SK-N-SH (cell line): ENCODE data around the gene CFTR. TPM values are rescaled to one million over a fixed set of nuclear protein-coding genes. Genes with fewer than 3 reads are reported as not detected.

Experiments
- CTCF ChIA-PET: fragments of 300-600, 350-600 bp; formaldehyde crosslinking; extraction: SDS; loops from one replicate; lab custom pipeline; 2021; lab: Yijun Ruan, JAX
- POLR2A ChIA-PET: fragments of 350-600 bp; sonication (Branson Sonifier 250); formaldehyde crosslinking; extraction: SDS; loops from one replicate; lab custom pipeline; 2020; ENCODE audit warnings: antibody characterized with exemption, inconsistent platforms; lab: Yijun Ruan, JAX
- DNase-seq: peaks from one replicate; pipeline ENCODE4 v3.0.0; 2012
- H2AFZ ChIP-seq: fragments of 200-600 bp; sonication (generic); 2 replicates; pipeline ENCODE4 v1.8.1; 2016; ENCODE audit warnings: antibody characterized with exemption, mild to moderate bottlenecking, low read depth
- H3F3A ChIP-seq: fragments of 200-600 bp; sonication (generic); replicated peaks from 2 replicates; pipeline ENCODE3; 2016; ENCODE audit warnings: antibody characterized with exemption, mild to moderate bottlenecking; ENCODE audit not compliant: insufficient read depth
- H3K27ac ChIP-seq, 2 experiments: fragments of 200-500 bp in 1 of 2; fragments of 200-600 bp in 1 of 2; sonication (Bioruptor generic) in 1 of 2; sonication (generic), shearing (Covaris generic) in 1 of 2; 2 replicates each; pipeline versions ENCODE4 v1.5.1 to v1.6.1; 2014 to 2016; ENCODE audit warnings: low read depth in 2 of 2, inconsistent platforms in 1 of 2, low read length in 1 of 2, mild to moderate bottlenecking in 1 of 2, mixed read lengths in 1 of 2
- H3K27me3 ChIP-seq: fragments of 200-600 bp; sonication (generic), shearing (Covaris generic); 2 replicates; pipeline ENCODE4 v1.6.1; 2016; ENCODE audit warnings: mixed run types; ENCODE audit not compliant: insufficient read depth
- H3K36me3 ChIP-seq, 2 experiments: fragments of 200-500 bp in 1 of 2; fragments of 200-600 bp in 1 of 2; sonication (Bioruptor generic) in 1 of 2; sonication (generic) in 1 of 2; replicated peaks in 1 of 2; 2 replicates each; pipeline versions ENCODE3 to v1.5.1; 2014 to 2016; ENCODE audit warnings: low read length in 1 of 2, mild to moderate bottlenecking in 1 of 2; ENCODE audit not compliant: insufficient read depth in 2 of 2, control insufficient read depth in 1 of 2
- H3K4me1 ChIP-seq, 2 experiments: fragments of 200-500 bp in 1 of 2; fragments of 200-600 bp in 1 of 2; sonication (Bioruptor generic) in 1 of 2; sonication (generic), shearing (Covaris generic) in 1 of 2; 2 replicates each; pipeline versions ENCODE4 v1.5.1 to v1.6.1; 2014 to 2016; ENCODE audit warnings: low read depth in 1 of 2, low read length in 1 of 2, mixed run types in 1 of 2; ENCODE audit not compliant: insufficient read depth in 2 of 2, control insufficient read depth in 1 of 2
- H3K4me2 ChIP-seq: fragments of 200-600 bp; sonication (generic), shearing (Covaris generic); 2 replicates; pipeline ENCODE4 v1.6.1; 2017; ENCODE audit warnings: mixed run types
- H3K4me3 ChIP-seq, 2 experiments: fragments of 200-500 bp in 1 of 2; fragments of 200-600 bp in 1 of 2; sonication (Bioruptor generic) in 1 of 2; sonication (generic), shearing (Covaris generic) in 1 of 2; 2 replicates each; pipeline versions ENCODE4 v1.5.1 to v1.8.1; 2014 to 2016; ENCODE audit warnings: low read depth in 2 of 2, inconsistent platforms in 1 of 2, low read length in 1 of 2, mild to moderate bottlenecking in 1 of 2, mixed read lengths in 1 of 2, moderate library complexity in 1 of 2
- H3K79me2 ChIP-seq: fragments of 200-600 bp; sonication (generic); 2 replicates; pipeline ENCODE4 v1.8.1; 2017; ENCODE audit warnings: mild to moderate bottlenecking; ENCODE audit not compliant: insufficient read depth
- H3K9ac ChIP-seq: fragments of 200-600 bp; sonication (generic); 2 replicates; pipeline ENCODE4 v1.6.1; 2017; ENCODE audit warnings: mixed run types
- H3K9me2 ChIP-seq: fragments of 200-600 bp; sonication (generic); 2 replicates; pipeline ENCODE4 v1.6.1; 2017; ENCODE audit warnings: mixed run types
- H3K9me3 ChIP-seq: fragments of 200-600 bp; sonication (generic); 2 replicates; pipeline ENCODE4 v1.6.1; 2017; ENCODE audit warnings: mixed run types, mild to moderate bottlenecking, moderate library complexity
- H4K20me1 ChIP-seq: fragments of 200-600 bp; sonication (generic); 2 replicates; pipeline ENCODE4 v1.6.1; 2017; ENCODE audit warnings: mild to moderate bottlenecking, mixed run types; ENCODE audit not compliant: insufficient read depth
- EP300 ChIP-seq, 2 experiments: IDR thresholded peaks; 2 replicates each; pipeline versions ENCODE4 v1.4.0 to v1.6.1; 2012; ENCODE audit warnings: borderline replicate concordance in 1 of 2, low read depth in 1 of 2, low read length in 1 of 2
- EZH2phosphoT487 ChIP-seq: fragments of 200-600 bp; sonication (generic); IDR thresholded peaks from 2 replicates; pipeline ENCODE4 v1.6.1; 2017; ENCODE audit warnings: low read depth, mixed run types, mild to moderate bottlenecking, antibody characterized with exemption, moderate library complexity, borderline replicate concordance
- FOSL2 ChIP-seq: IDR thresholded peaks from 2 replicates; pipeline ENCODE4 v1.4.0; 2012; ENCODE audit warnings: low read depth, mild to moderate bottlenecking, moderate library complexity, borderline replicate concordance
- GABPA ChIP-seq: IDR thresholded peaks from 2 replicates; pipeline ENCODE4 v1.4.0; 2012; ENCODE audit warnings: low read depth, mild to moderate bottlenecking
- IRF3 ChIP-seq: fragments of 150-350 bp; IDR thresholded peaks from 2 replicates; pipeline ENCODE4 v1.6.1; 2016; ENCODE audit warnings: mild to moderate bottlenecking, low read depth, low read length
- MAX ChIP-seq: IDR thresholded peaks from 2 replicates; pipeline ENCODE4 v1.4.0; 2012; ENCODE audit warnings: low read depth
- MXI1 ChIP-seq: IDR thresholded peaks from 2 replicates; pipeline ENCODE4 v1.6.1; 2012; ENCODE audit warnings: mild to moderate bottlenecking, low read depth, low read length, improper control_type of control experiment
- NRF1 ChIP-seq: IDR thresholded peaks from 2 replicates; pipeline ENCODE4 v1.6.1; 2012; ENCODE audit warnings: low read depth, mild to moderate bottlenecking, low read length
- RCOR1 ChIP-seq: fragments of 150-350 bp; IDR thresholded peaks from 2 replicates; pipeline ENCODE4 v1.6.1; 2017; ENCODE audit warnings: antibody characterized with exemption, low read length
- REST ChIP-seq: IDR thresholded peaks from 2 replicates; pipeline ENCODE4 v1.6.1; 2012; ENCODE audit warnings: mild to moderate bottlenecking, low read depth, low read length, moderate library complexity
- RXRA ChIP-seq: IDR thresholded peaks from 2 replicates; pipeline ENCODE4 v1.4.0; 2012; ENCODE audit warnings: low read depth, mild to moderate bottlenecking, borderline replicate concordance
- SIN3A ChIP-seq: IDR thresholded peaks from 2 replicates; pipeline ENCODE4 v1.6.1; 2012; ENCODE audit warnings: low read depth, mild to moderate bottlenecking, low read length, moderate library complexity, borderline replicate concordance
- SMC3 ChIP-seq: IDR thresholded peaks from 2 replicates; pipeline ENCODE4 v1.6.1; 2012; ENCODE audit warnings: low read depth, low read length, improper control_type of control experiment
- TAF1 ChIP-seq: IDR thresholded peaks from 2 replicates; pipeline ENCODE4 v1.6.1; 2012; ENCODE audit warnings: low read depth, mild to moderate bottlenecking, low read length, moderate library complexity, borderline replicate concordance
- TCF12 ChIP-seq: IDR thresholded peaks from 2 replicates; pipeline ENCODE4 v1.4.0; 2012
- USF2 ChIP-seq: fragments of 150-350 bp; IDR thresholded peaks from 2 replicates; pipeline ENCODE4 v1.6.1; 2017; ENCODE audit warnings: antibody characterized with exemption, low read length, low read depth, borderline replicate concordance
- YY1 ChIP-seq: IDR thresholded peaks from 2 replicates; pipeline ENCODE4 v1.4.0; 2012; ENCODE audit warnings: low read depth, mild to moderate bottlenecking
- ZBTB33 ChIP-seq: IDR thresholded peaks from 2 replicates; pipeline ENCODE4 v1.4.0; 2012; ENCODE audit warnings: low read depth, borderline replicate concordance
- WGBS: methylation state at CpG from one replicate; pipeline ENCODE4 v1.1.6; 2017; ENCODE audit warnings: low lambda C conversion rate; 5-methylcytosine and 5-hydroxymethylcytosine counted together
- polyA plus RNA-seq, 3 experiments: library from polyadenylated mRNA; depleted of rRNA; stranded (reverse); fragments of >200 nt; gene quantifications; 2 replicates each; pipeline ENCODE4 v1.2.3, GENCODE V29; 2012

The CFTR gene
- polyA plus RNA-seq, 1 of the 3 experiments (the other 2 are of a cell fraction), result not detected

GRCh38 chr7:117531595-117532244 lies 51.9 kb downstream of the CFTR start:
- H3K9me3 ChIP-seq, result no peaks in the 10 kb centered on the region
- no peak overlapping the region for H2AFZ ChIP-seq
- H3K9ac ChIP-seq, result no peak overlapping the region
- no peaks in the 10 kb centered on the region for H3F3A ChIP-seq
- no peak for DNase-seq
- no peak overlapping the region for H3K4me2 ChIP-seq
- H3K27ac ChIP-seq, result no peak overlapping the region
- H3K36me3 ChIP-seq, result no peaks in the 10 kb centered on the region
- POLR2A ChIA-PET, result no interaction called here
- 13% methylated on average over 3 of the region's 3 CpGs for WGBS
- no peak overlapping the region for H3K4me3 ChIP-seq
- no peaks in the 10 kb centered on the region for H3K4me1 ChIP-seq
- H3K9me2 ChIP-seq, result no peaks in the 10 kb centered on the region
- no peaks in the 10 kb centered on the region for H3K27me3 ChIP-seq
- TF ChIP-seq IRF3 (no peak), GABPA (no peak), TAF1 (no peak)
- H4K20me1 ChIP-seq, result no peaks in the 10 kb centered on the region
- no peaks in the 10 kb centered on the region for H3K79me2 ChIP-seq
- CTCF ChIA-PET, result interaction anchor here (1.4 kb wide), 1 partner anchor 14 kb away, joined by 3 read pairs; no protein-coding TSS in a partner anchor

GRCh38 chr7:117538053-117538452 lies 58.2 kb downstream of the CFTR start:
- DNase-seq, result no peak
- no peaks in the 10 kb centered on the region for H4K20me1 ChIP-seq
- WGBS, result 7% methylated on average over 2 of the region's 2 CpGs
- H3K36me3 ChIP-seq, result no peaks in the 10 kb centered on the region
- H3K9me3 ChIP-seq, result no peaks in the 10 kb centered on the region
- no peaks in the 10 kb centered on the region for H3K79me2 ChIP-seq
- no peaks in the 10 kb centered on the region for H3F3A ChIP-seq
- no peaks in the 10 kb centered on the region for H3K4me1 ChIP-seq
- no peak overlapping the region for H3K4me3 ChIP-seq
- H3K9ac ChIP-seq, result no peak overlapping the region
- H2AFZ ChIP-seq, result no peak overlapping the region
- ChIA-PET POLR2A (no interaction called here), CTCF (interaction anchor here (1.2 kb wide), 1 partner anchor 16 kb away, joined by 3 read pairs; no protein-coding TSS in a partner anchor)
- no peaks in the 10 kb centered on the region for H3K27me3 ChIP-seq
- no peak overlapping the region for H3K27ac ChIP-seq
- H3K9me2 ChIP-seq, result no peaks in the 10 kb centered on the region
- H3K4me2 ChIP-seq, result no peak overlapping the region
- TF ChIP-seq EZH2phosphoT487 (no peak), TCF12 (no peak), SIN3A (no peak), RCOR1 (no peak), NRF1 (no peak), EP300 (IDR thresholded peaks at IDR 0.05; ENCODE audit: borderline replicate concordance in 1 of 2, low read depth in 1 of 2, low read length in 1 of 2) (no peak), MAX (no peak), SMC3 (no peak), REST (no peak), GABPA (no peak), MXI1 (no peak), RXRA (no peak), FOSL2 (no peak), TAF1 (no peak), ZBTB33 (no peak), YY1 (no peak), USF2 (no peak)
